ENCODE data around the gene ZSWIM4. TPM values are rescaled to one million over a fixed set of nuclear protein-coding genes. Genes with fewer than 3 reads are reported as not detected.

Gene ZSWIM4
- total and polyA plus RNA-seq, 7 donors: 0.77 to 7.8 (median 3.7) TPM

GRCh38 chr19:13827656-13828055 is 32.4 kb downstream of the ZSWIM4 start:
- Histone ChIP-seq H3K27me3 (ENCODE audit: insufficient read depth in 3 of 3, low read length in 2 of 3) (no peaks in the 10 kb centered on the region), H3K27ac (no peak overlapping the region), H3K4me3 (no peak overlapping the region), H3K36me3 (ENCODE audit: insufficient read depth in 1 of 2, low read depth in 1 of 2) (peaks cover 0 to 20% of the 10 kb centered on the region in 2 donors), H3K9me3 (no peaks in the 10 kb centered on the region), H3K4me1 (no peaks in the 10 kb centered on the region)
- WGBS, 3 donors: 73 to 83% (median 76%) methylated on average over 4 of the region's 4 CpGs
- no peak for DNase-seq
- intact Hi-C loops (cut with DNase I): no loop called here
- no peak for TF ChIP-seq CTCF (IDR thresholded peaks at IDR 0.05)
- ATAC-seq: no peak

GRCh38 chr19:13830114-13830740 is 35.0 kb downstream of the ZSWIM4 start:
- Histone ChIP-seq H3K9me3 (no peaks in the 10 kb centered on the region), H3K4me3 (no peak overlapping the region), H3K4me1 (peaks cover 12% of the 10 kb centered on the region), H3K36me3 (ENCODE audit: insufficient read depth in 1 of 2, low read depth in 1 of 2) (peaks cover 0 to 33% of the 10 kb centered on the region in 2 donors), H3K27ac (no peak overlapping the region), H3K27me3 (ENCODE audit: insufficient read depth in 3 of 3, low read length in 2 of 3) (no peaks in the 10 kb centered on the region)
- intact Hi-C loops (cut with DNase I): loop anchor here (5.0 kb wide), 1 partner anchor 33 kb away; the partner anchor contains the start of gene ZSWIM4 (in 2 of the 2)
- TF ChIP-seq CTCF (IDR thresholded peaks at IDR 0.05): no peak
- ATAC-seq (no peak), DNase-seq (no peak)
- WGBS, 3 donors: 93 to 95% (median 93%) methylated on average over 45 to 47 of the region's 47 CpGs

GRCh38 chr19:13830741-13831536 is 35.7 kb downstream of the ZSWIM4 start:
- DNase-seq (no peak), ATAC-seq (no peak)
- 82 to 90% (median 85%) methylated on average over 28 to 32 of the region's 32 CpGs for WGBS, 3 donors
- Histone ChIP-seq H3K27me3 (ENCODE audit: insufficient read depth in 3 of 3, low read length in 2 of 3) (no peaks in the 10 kb centered on the region), H3K9me3 (no peaks in the 10 kb centered on the region), H3K4me3 (no peak overlapping the region), H3K27ac (no peak overlapping the region), H3K4me1 (peaks cover 17% of the 10 kb centered on the region), H3K36me3 (ENCODE audit: insufficient read depth in 1 of 2, low read depth in 1 of 2) (peaks cover 0 to 40% of the 10 kb centered on the region in 2 donors)
- no peak for TF ChIP-seq CTCF (IDR thresholded peaks at IDR 0.05)
- intact Hi-C loops (cut with DNase I): loop anchor here (5.0 kb wide), 1 partner anchor 34 kb away; the partner anchor contains the start of gene ZSWIM4 (in 2 of the 2)

- DNase-seq (no peak), ATAC-seq (no peak)
- no peaks in the 10 kb centered on the region for H3K9me3 ChIP-seq
- intact Hi-C loops (cut with DNase I): loop anchor here (5.0 kb wide), 1 partner anchor 35 kb away; the partner anchor contains the start of gene ZSWIM4 (in 2 of the 2)
- H3K4me1 ChIP-seq: peaks cover 26% of the 10 kb centered on the region
- no peaks in the 10 kb centered on the region for H3K27me3 ChIP-seq (ENCODE audit: insufficient read depth in 3 of 3, low read length in 2 of 3)
- TF ChIP-seq CTCF (IDR thresholded peaks at IDR 0.05): no peak
- H3K4me3 ChIP-seq: no peak overlapping the region
- 72 to 78% (median 76%) methylated on average over 21 to 22 of the region's 22 CpGs for WGBS, 3 donors
- peaks cover 0 to 49% of the 10 kb centered on the region in 2 donors for H3K36me3 ChIP-seq (ENCODE audit: insufficient read depth in 1 of 2, low read depth in 1 of 2)
- peak overlapping the region; percentile 3 for H3K27ac ChIP-seq
Measured at GRCh38 chr19:13831537-13832467, 36.6 kb downstream of the ZSWIM4 start.
